HepG2 (cell line): ENCODE measurements around the gene SYT1. TPM values are rescaled to one million over a fixed set of nuclear protein-coding genes. Genes with fewer than 3 reads are reported as not detected.
A peak's percentile ranks its signal among the peaks of the same experiment; 100 is the strongest.

Experiments
- BRCA1 ChIP-seq: sonication (generic); formaldehyde crosslinking; IDR thresholded peaks from 2 replicates; pipeline ENCODE4 v1.4.0; 2020; ENCODE audit warnings: missing genetic modification reagents
- E2F1 ChIP-seq: sonication (generic); formaldehyde crosslinking; IDR thresholded peaks from 2 replicates; pipeline ENCODE4 v1.5.0; 2020; ENCODE audit warnings: missing genetic modification reagents
- EP300 ChIP-seq, 3 experiments: sonication (generic) in 1 of 3; formaldehyde crosslinking in 1 of 3; IDR thresholded peaks; 2 replicates each; pipeline versions ENCODE4 v1.5.1 to v1.6.1; 2011 to 2020; ENCODE audit warnings: low read depth in 2 of 3, low read length in 2 of 3, borderline replicate concordance in 1 of 3, improper control_type of control experiment in 1 of 3, mild to moderate bottlenecking in 1 of 3, missing genetic modification reagents in 1 of 3, moderate library complexity in 1 of 3
- FOXP4 ChIP-seq: sonication (generic); formaldehyde crosslinking; IDR thresholded peaks from 2 replicates; pipeline ENCODE4 v1.4.0; 2020; ENCODE audit warnings: missing genetic modification reagents
- ISL2 ChIP-seq: sonication (generic); formaldehyde crosslinking; IDR thresholded peaks from 2 replicates; pipeline ENCODE4 v1.5.0; 2020; ENCODE audit warnings: missing genetic modification reagents
- MAZ ChIP-seq, 2 experiments: sonication (generic) in 1 of 2; formaldehyde crosslinking in 1 of 2; IDR thresholded peaks; 2 replicates each; pipeline versions ENCODE4 v1.5.0 to v1.6.1; 2012 to 2020; ENCODE audit warnings: low read depth in 2 of 2, mild to moderate bottlenecking in 2 of 2, borderline replicate concordance in 1 of 2, improper control_type of control experiment in 1 of 2, low read length in 1 of 2, missing genetic modification reagents in 1 of 2, moderate library complexity in 1 of 2
- MIXL1 ChIP-seq: IDR thresholded peaks from 2 replicates; pipeline ENCODE4 v1.6.1; 2016
- MLXIP ChIP-seq: sonication (generic); formaldehyde crosslinking; IDR thresholded peaks from 2 replicates; pipeline ENCODE4 v1.9.0; 2021; ENCODE audit warnings: missing genetic modification reagents, borderline replicate concordance
- NPAS2 ChIP-seq: sonication (generic); formaldehyde crosslinking; IDR thresholded peaks from 2 replicates; pipeline ENCODE4 v1.8.0; 2022; ENCODE audit warnings: mild to moderate bottlenecking, missing genetic modification reagents, borderline replicate concordance
- PATZ1 ChIP-seq: sonication (generic); formaldehyde crosslinking; IDR thresholded peaks from 2 replicates; pipeline ENCODE4 v1.4.0; 2020; ENCODE audit warnings: missing genetic modification reagents
- PHF21A ChIP-seq: sonication (generic); formaldehyde crosslinking; IDR thresholded peaks from 2 replicates; pipeline ENCODE4 v1.5.0; 2020; ENCODE audit warnings: mild to moderate bottlenecking, missing genetic modification reagents
- PITX1 ChIP-seq: sonication (generic); formaldehyde crosslinking; IDR thresholded peaks from 2 replicates; pipeline ENCODE4 v1.5.1; 2020; ENCODE audit warnings: mild to moderate bottlenecking, missing genetic modification reagents
- SMARCE1 ChIP-seq: fragments of 450-650 bp; IDR thresholded peaks from 2 replicates; pipeline ENCODE4 v1.6.1; 2017; ENCODE audit warnings: borderline replicate concordance
- THAP11 ChIP-seq: IDR thresholded peaks from 2 replicates; pipeline ENCODE4 v1.6.1; 2016; ENCODE audit warnings: missing biosample characterization, missing genetic modification reagents
- ZNF7 ChIP-seq: IDR thresholded peaks from 2 replicates; pipeline ENCODE4 v1.6.1; 2016; ENCODE audit warnings: missing biosample characterization, missing genetic modification reagents
- ZNF749 ChIP-seq: sonication (generic); formaldehyde crosslinking; IDR thresholded peaks from 2 replicates; pipeline ENCODE4 v1.8.0; 2022; ENCODE audit warnings: mild to moderate bottlenecking, missing genetic modification reagents, moderate library complexity, borderline replicate concordance
- ZNF788 ChIP-seq: sonication (generic); formaldehyde crosslinking; IDR thresholded peaks from 2 replicates; pipeline ENCODE4 v1.5.0; 2020; ENCODE audit warnings: mild to moderate bottlenecking, missing genetic modification reagents, borderline replicate concordance
- ZZZ3 ChIP-seq: sonication (generic); formaldehyde crosslinking; IDR thresholded peaks from 2 replicates; pipeline ENCODE4 v1.4.0; 2020; ENCODE audit warnings: missing genetic modification reagents, mild to moderate bottlenecking, borderline replicate concordance
- polyA plus RNA-seq, 8 experiments: library from polyadenylated mRNA; depleted of rRNA in 3 of 8; stranded (reverse) in 7 of 8; unstranded in 1 of 8; fragments of >200 nt; fragmentation: Illumina TruSeq in 4 of 8; extraction: Trizol in 4 of 8; gene quantifications; 2 replicates each; pipeline versions ENCODE4 v1.2.1 to v1.2.3, GENCODE V29; 2011 to 2016; ENCODE audit warnings: low read depth in 4 of 8, missing spikeins in 1 of 8, mixed read lengths in 1 of 8; ENCODE audit not compliant: insufficient read depth in 1 of 8
- total RNA-seq, 5 experiments: library from RNA; depleted of rRNA; stranded (reverse); fragments of >200 nt; fragmentation: Illumina TruSeq; extraction: Trizol; gene quantifications; 2 replicates each; pipeline ENCODE4 v1.2.3, GENCODE V29; 2016; ENCODE audit warnings: low read depth in 1 of 5

Gene SYT1
- total and polyA plus RNA-seq, 2 of the 13 experiments (the other 11 are each of a cell fraction or from before 2014, with no cell fraction given), result not detected

- TF ChIP-seq PITX1 (CRISPR knock-in tag) (peak; percentile 24; the same call in 1 of the 2 replicates), E2F1 (CRISPR knock-in tag) (no peak), MIXL1 (CRISPR knock-in tag) (0 out of 2 replicates have a peak, but pooled peaks have one; percentile 75), MAZ (IDR thresholded peaks at IDR 0.05; ENCODE audit: borderline replicate concordance, low read depth, low read length) (no peak), MAZ (CRISPR knock-in tag; IDR thresholded peaks at IDR 0.05; ENCODE audit: low read depth) (no peak), PATZ1 (CRISPR knock-in tag) (no peak), ZNF788 (CRISPR knock-in tag) (no peak), FOXP4 (CRISPR knock-in tag) (peak; percentile 58), ZNF749 (CRISPR knock-in tag) (no peak), MLXIP (CRISPR knock-in tag) (no peak), ZZZ3 (no peak), ZNF7 (CRISPR knock-in tag) (no peak), THAP11 (CRISPR knock-in tag) (0 out of 2 replicates have a peak, but pooled peaks have one; percentile 39), PHF21A (CRISPR knock-in tag) (no peak), EP300 (IDR thresholded peaks at IDR 0.05; ENCODE audit: low read depth in 2 of 2, low read length in 2 of 2) (peak; percentile 64 to 92; a peak in 3 of 4 replicates), EP300 (CRISPR knock-in tag; IDR thresholded peaks at IDR 0.05; ENCODE audit: borderline replicate concordance) (peak; percentile 12; the same call in 1 of the 2 replicates), ISL2 (CRISPR knock-in tag) (no peak), SMARCE1 (0 out of 2 replicates have a peak, but pooled peaks have one; percentile 3), BRCA1 (CRISPR knock-in tag) (no peak), NPAS2 (CRISPR knock-in tag) (no peak)
These were observed 559.6 kb downstream of the SYT1 start (continued) for GRCh38 chr12:79424109-79424721.
